HCT116 (cell line): ENCODE data around the gene TMEM132D. TPM values are rescaled to one million over a fixed set of nuclear protein-coding genes. Genes with fewer than 3 reads are reported as not detected.

Source experiments
- ATAC-seq: fragments of 200-7000 bp; cut with Tn5 transposase; 2 replicates; pipeline ENCODE4 v1.9.1; 2020; ENCODE audit warnings: mild to moderate bottlenecking, moderate library complexity
- BruUV-seq: library from RNA; stranded (reverse); fragments of 400-500 nt; replicated peaks from 2 replicates; lab custom pipeline; 2021; lab: Mats Ljungman, UMichigan
- CTCF ChIA-PET: fragments of 300-600 bp; sonication (Branson Sonifier 250); formaldehyde crosslinking; loops from one replicate; lab custom pipeline; 2021; ENCODE audit warnings: antibody characterized with exemption; lab: Charles Lee
- POLR2A ChIA-PET: fragments of 300-600, 350-600 bp; sonication (Branson Sonifier 250); formaldehyde crosslinking; loops from one replicate; lab custom pipeline; 2021; ENCODE audit warnings: antibody characterized with exemption; lab: Charles Lee
- RAD21 ChIA-PET, 2 experiments: fragments of 300-600 bp; sonication (Branson Sonifier 250); formaldehyde crosslinking; loops; one replicate each; lab custom pipeline; 2023; ENCODE audit warnings: low total read pairs in 2 of 2; ENCODE audit not compliant: uncharacterized antibody in 2 of 2, unreplicated experiment in 2 of 2, low non-redundant PET in 1 of 2; lab: Charles Lee
- DNase-seq: peaks from one replicate; pipeline ENCODE4 v3.0.0-alpha.2; 2010; ENCODE audit warnings: low read depth, low spot score
- H2AFZ ChIP-seq: fragments of 200-600 bp; shearing (Covaris generic), sonication (generic); 2 replicates; pipeline ENCODE4 v1.6.1; 2017; ENCODE audit warnings: low read depth, mixed run types, mixed read lengths, antibody characterized with exemption, low read length; ENCODE audit not compliant: poor library complexity, severe bottlenecking
- H3K27ac ChIP-seq: 2 replicates; pipeline ENCODE4 v1.5.1; 2012; ENCODE audit warnings: low read depth, low read length
- H3K27me3 ChIP-seq: fragments of 200-600 bp; sonication (generic); 2 replicates; pipeline ENCODE4 v1.6.1; 2016; ENCODE audit warnings: mixed run types, low read length, mixed read lengths; ENCODE audit not compliant: insufficient read depth
- H3K36me3 ChIP-seq, 2 experiments: fragments of 200-500 bp in 1 of 2; fragments of 200-600 bp in 1 of 2; sonication (Bioruptor generic) in 1 of 2; sonication (generic) in 1 of 2; 2 replicates each; pipeline versions ENCODE4 v1.5.1 to v1.6.1; 2014 to 2016; ENCODE audit warnings: low read length in 2 of 2, inconsistent platforms in 1 of 2, mixed read lengths in 1 of 2, mixed run types in 1 of 2; ENCODE audit not compliant: insufficient read depth in 2 of 2, control insufficient read depth in 1 of 2
- H3K4me1 ChIP-seq, 2 experiments: fragments of 200-600 bp in 1 of 2; sonication (generic) in 1 of 2; 2 replicates each; pipeline versions ENCODE4 v1.5.1 to v1.6.1; 2012 to 2017; ENCODE audit warnings: low read length in 2 of 2, inconsistent platforms in 1 of 2, mild to moderate bottlenecking in 1 of 2, mixed read lengths in 1 of 2, mixed run types in 1 of 2, moderate library complexity in 1 of 2; ENCODE audit not compliant: insufficient read depth in 2 of 2, control insufficient read depth in 1 of 2
- H3K4me2 ChIP-seq: fragments of 200-600 bp; sonication (generic); 2 replicates; pipeline ENCODE4 v1.6.1; 2017; ENCODE audit warnings: mixed run types, low read length, mixed read lengths
- H3K4me3 ChIP-seq, 2 experiments: fragments of 200-600 bp in 1 of 2; sonication (generic) in 1 of 2; replicated peaks in 1 of 2; 2 replicates each; pipeline ENCODE4 v1.5.1; 2011 to 2016; ENCODE audit warnings: low read length in 2 of 2, control low read depth in 1 of 2, low read depth in 1 of 2, mild to moderate bottlenecking in 1 of 2, mixed read lengths in 1 of 2, mixed run types in 1 of 2
- H3K79me2 ChIP-seq: fragments of 200-600 bp; sonication (generic); 2 replicates; pipeline ENCODE4 v1.6.1; 2017; ENCODE audit warnings: mild to moderate bottlenecking, mixed run types, low read length, moderate library complexity, mixed read lengths; ENCODE audit not compliant: insufficient read depth
- H3K9ac ChIP-seq: fragments of 200-600 bp; sonication (generic); 2 replicates; pipeline ENCODE4 v1.6.1; 2016; ENCODE audit warnings: low read length, mixed read lengths
- H3K9me2 ChIP-seq: fragments of 200-600 bp; sonication (generic), shearing (Covaris generic); 2 replicates; pipeline ENCODE4 v1.6.1; 2017; ENCODE audit warnings: mixed run types, mild to moderate bottlenecking, moderate library complexity; ENCODE audit not compliant: insufficient read depth
- H3K9me3 ChIP-seq, 2 experiments: fragments of 200-500 bp in 1 of 2; fragments of 200-600 bp in 1 of 2; sonication (Bioruptor generic) in 1 of 2; sonication (generic) in 1 of 2; 2 replicates each; pipeline ENCODE4 v1.6.1; 2014 to 2017; ENCODE audit warnings: low read length in 2 of 2, mixed read lengths in 2 of 2, inconsistent platforms in 1 of 2, low read depth in 1 of 2, mild to moderate bottlenecking in 1 of 2, mixed run types in 1 of 2, moderate library complexity in 1 of 2; ENCODE audit not compliant: control insufficient read depth in 1 of 2, insufficient read depth in 1 of 2
- H4K20me1 ChIP-seq: fragments of 200-600 bp; sonication (generic), shearing (Covaris generic); 2 replicates; pipeline ENCODE4 v1.6.1; 2017; ENCODE audit warnings: mixed run types, mild to moderate bottlenecking, moderate library complexity; ENCODE audit not compliant: insufficient read depth
- ATF3 ChIP-seq: IDR thresholded peaks from 2 replicates; pipeline ENCODE4 v1.6.1; 2012
- CBX3 ChIP-seq: IDR thresholded peaks from 2 replicates; pipeline ENCODE4 v1.6.1; 2012; ENCODE audit warnings: low read depth
- CEBPB ChIP-seq: IDR thresholded peaks from 2 replicates; pipeline ENCODE4 v1.6.1; 2012; ENCODE audit warnings: low read depth
- CTCF ChIP-seq, 3 experiments: fragments of 200-600 bp in 1 of 3; sonication (generic) in 1 of 3; IDR thresholded peaks in 2 of 3; conservative IDR thresholded peaks in 1 of 3; 2 replicates each; pipeline ENCODE4 v1.5.1; 2012 to 2017; ENCODE audit warnings: low read depth in 2 of 3, low read length in 2 of 3, antibody characterized with exemption in 1 of 3, borderline replicate concordance in 1 of 3, control low read depth in 1 of 3, mild to moderate bottlenecking in 1 of 3, mixed read lengths in 1 of 3, mixed run types in 1 of 3, moderate library complexity in 1 of 3; ENCODE audit not compliant: insufficient read depth in 1 of 3
- ELF1 ChIP-seq: IDR thresholded peaks from 2 replicates; pipeline ENCODE4 v1.6.1; 2012; ENCODE audit warnings: low read depth, borderline replicate concordance
- EZH2 ChIP-seq: fragments of 200-600 bp; sonication (generic); IDR thresholded peaks from 2 replicates; pipeline ENCODE4 v1.6.1; 2017; ENCODE audit warnings: antibody characterized with exemption, mixed run types
- POLR2A ChIP-seq: IDR thresholded peaks from 2 replicates; pipeline ENCODE4 v1.7.0; 2011; ENCODE audit warnings: borderline replicate concordance; ENCODE audit not compliant: insufficient read depth, insufficient read length; ENCODE audit errors: extremely low read depth
- POLR2AphosphoS5 ChIP-seq: IDR thresholded peaks from 2 replicates; pipeline ENCODE4 v1.6.1; 2011; ENCODE audit warnings: mild to moderate bottlenecking, low read depth, low read length, moderate library complexity
- TCF7L2 ChIP-seq: IDR thresholded peaks from 2 replicates; pipeline ENCODE4 v1.7.0; 2011; ENCODE audit warnings: borderline replicate concordance, inconsistent platforms; ENCODE audit not compliant: insufficient read depth, insufficient read length; ENCODE audit errors: extremely low read depth
- YY1 ChIP-seq: IDR thresholded peaks from 2 replicates; pipeline ENCODE4 v1.6.1; 2011; ENCODE audit warnings: low read length, low read depth, moderate library complexity, mild to moderate bottlenecking; ENCODE audit not compliant: insufficient replicate concordance; ENCODE audit errors: extremely low read depth
- ZBTB33 ChIP-seq: IDR thresholded peaks from 2 replicates; pipeline ENCODE4 v1.6.1; 2011; ENCODE audit warnings: mild to moderate bottlenecking, low read length, moderate library complexity; ENCODE audit not compliant: insufficient replicate concordance; ENCODE audit errors: extremely low read depth
- ZNF274 ChIP-seq: fragments of 200-500 bp; sonication (Bioruptor generic); IDR thresholded peaks from 2 replicates; pipeline ENCODE4 v1.6.1; 2014; ENCODE audit warnings: mild to moderate bottlenecking, low read depth, low read length, inconsistent platforms
- intact Hi-C: fragments of 100-400 bp; cut with micrococcal nuclease; formaldehyde crosslinking; loops from 2 replicates; pipeline ENCODE4 v1.10.0; 2022
- total RNA-seq: library from RNA; stranded (reverse); gene quantifications from one replicate; pipeline ENCODE4 v1.2.1, GENCODE V29; 2021; ENCODE audit not compliant: unreplicated experiment

TMEM132D gene
- total RNA-seq, 1 experiment from 2014 or later: not detected

- ChIA-PET CTCF (no interaction called here), RAD21 (no interaction called here), POLR2A (no interaction called here)
- H3K4me1 ChIP-seq: no peaks in the 10 kb centered on the region
- DNase-seq: no peak
- no peak overlapping the region for H3K9ac ChIP-seq
- TF ChIP-seq CTCF (IDR thresholded peaks at IDR 0.05 in 2 of 3, conservative IDR thresholded peaks at IDR 0.05 in 1 of 3; ENCODE audit: borderline replicate concordance in 1 of 3, insufficient read depth in 1 of 3, low read depth in 2 of 3, low read length in 2 of 3) (no peak), ZNF274 (no peak), ZBTB33 (no peak), CEBPB (no peak), POLR2AphosphoS5 (no peak), EZH2 (no peak), ATF3 (no peak), YY1 (no peak), ELF1 (no peak), TCF7L2 (no peak), CBX3 (no peak), POLR2A (no peak)
- no peak overlapping the region for H2AFZ ChIP-seq
- no peaks in the 10 kb centered on the region for H3K9me2 ChIP-seq
- H3K27ac ChIP-seq: no peak overlapping the region
- H4K20me1 ChIP-seq: no peaks in the 10 kb centered on the region
- no peaks in the 10 kb centered on the region for H3K36me3 ChIP-seq
- ATAC-seq: no peak
- intact Hi-C loops: no loop called here
- peaks cover 38 to 45% of the 10 kb centered on the region in 2 experiments; a peak in 3 of 4 replicates for H3K9me3 ChIP-seq
- no peaks in the 10 kb centered on the region for H3K79me2 ChIP-seq
- BruUV-seq: no TSS peak
- no peaks in the 10 kb centered on the region for H3K27me3 ChIP-seq
- H3K4me3 ChIP-seq: no peak overlapping the region
- no peak overlapping the region for H3K4me2 ChIP-seq
Observed at GRCh38 chr12:129383956-129384355, 519.9 kb downstream of the TMEM132D start.
